Activated T-cell treated with anti-CD3 and anti-CD28 coated beads for 48 hours (primary cell): ENCODE data around the gene MPP1.

Experiments
- DNase-seq: peaks from one replicate; pipeline ENCODE4 v3.0.0-alpha.2; 2020; ENCODE audit warnings: low read depth

MPP1 gene

GRCh38 chrX:154812341-154813101, 7.2 kb upstream of the MPP1 start:
- no peak for DNase-seq

- no peak for DNase-seq
These were observed 4.8 kb upstream of the MPP1 start for GRCh38 chrX:154809939-154810665.

- DNase-seq = no peak
These were observed 1.7 kb upstream of the MPP1 start for GRCh38 chrX:154806837-154807501.

GRCh38 chrX:154805696-154806091, 409 bp upstream of the MPP1 start:
- no peak for DNase-seq

GRCh38 chrX:154804261-154804956, 876 bp downstream of the MPP1 start:
- DNase-seq = no peak

- DNase-seq = no peak
These were observed 2.3 kb downstream of the MPP1 start for GRCh38 chrX:154802947-154803346.

GRCh38 chrX:154800478-154801210, 4.6 kb downstream of the MPP1 start:
- no peak for DNase-seq

- no peak for DNase-seq
These were observed 5.5 kb downstream of the MPP1 start for GRCh38 chrX:154799556-154800348.

GRCh38 chrX:154797006-154797405, 8.3 kb downstream of the MPP1 start:
- DNase-seq = no peak

GRCh38 chrX:154795016-154795415, 10.3 kb downstream of the MPP1 start:
- no peak for DNase-seq

GRCh38 chrX:154793084-154793795, 12.0 kb downstream of the MPP1 start:
- no peak for DNase-seq

GRCh38 chrX:154791939-154792338, 13.3 kb downstream of the MPP1 start:
- DNase-seq = no peak

- DNase-seq = no peak
These were observed 13.8 kb downstream of the MPP1 start for GRCh38 chrX:154791467-154791866.

- DNase-seq = no peak
These were observed 19.6 kb downstream of the MPP1 start for GRCh38 chrX:154785716-154786115.

GRCh38 chrX:154784149-154784995, 20.9 kb downstream of the MPP1 start:
- DNase-seq = no peak

GRCh38 chrX:154780968-154781367, 24.3 kb downstream of the MPP1 start:
- no peak for DNase-seq

- DNase-seq = no peak
These were observed 26.0 kb downstream of the MPP1 start for GRCh38 chrX:154779261-154779660.

- DNase-seq = no peak
These were observed 28.5 kb downstream of the MPP1 start for GRCh38 chrX:154776753-154777152.
